Tibial nerve (tissue), 4 donors: ENCODE data around the gene AIDA.
"Not testable (repeated sequence)": the region's sequence is repeated elsewhere in the genome, so short reads cannot be mapped to it uniquely, and the experiment has no call there.

Experiments used
- EP300 ChIP-seq, 2 donors: sonication (generic); formaldehyde crosslinking; IDR thresholded peaks; one replicate each; pipeline ENCODE4 v1.6.1; 2017; ENCODE audit warnings: antibody characterized with exemption in 2 of 2, mild to moderate bottlenecking in 1 of 2
- POLR2A ChIP-seq, 2 donors: fragments of 450-650 bp; IDR thresholded peaks; one replicate each; pipeline ENCODE4 v1.6.1; 2017; ENCODE audit warnings: antibody characterized with exemption in 2 of 2, mild to moderate bottlenecking in 2 of 2, moderate library complexity in 2 of 2
- TF ChIP-seq, protein P1 (sequence below), 5 experiments: fragments of 200-600 bp in 3 of 5; fragments of 450-650 bp in 2 of 5; sonication (generic) in 3 of 5; IDR thresholded peaks; one replicate each; pipeline ENCODE4 v1.5.1; 2016 to 2019; ENCODE audit warnings: antibody characterized with exemption in 5 of 5, mild to moderate bottlenecking in 3 of 5, moderate library complexity in 2 of 5

- TF ChIP-seq, protein P1, sequence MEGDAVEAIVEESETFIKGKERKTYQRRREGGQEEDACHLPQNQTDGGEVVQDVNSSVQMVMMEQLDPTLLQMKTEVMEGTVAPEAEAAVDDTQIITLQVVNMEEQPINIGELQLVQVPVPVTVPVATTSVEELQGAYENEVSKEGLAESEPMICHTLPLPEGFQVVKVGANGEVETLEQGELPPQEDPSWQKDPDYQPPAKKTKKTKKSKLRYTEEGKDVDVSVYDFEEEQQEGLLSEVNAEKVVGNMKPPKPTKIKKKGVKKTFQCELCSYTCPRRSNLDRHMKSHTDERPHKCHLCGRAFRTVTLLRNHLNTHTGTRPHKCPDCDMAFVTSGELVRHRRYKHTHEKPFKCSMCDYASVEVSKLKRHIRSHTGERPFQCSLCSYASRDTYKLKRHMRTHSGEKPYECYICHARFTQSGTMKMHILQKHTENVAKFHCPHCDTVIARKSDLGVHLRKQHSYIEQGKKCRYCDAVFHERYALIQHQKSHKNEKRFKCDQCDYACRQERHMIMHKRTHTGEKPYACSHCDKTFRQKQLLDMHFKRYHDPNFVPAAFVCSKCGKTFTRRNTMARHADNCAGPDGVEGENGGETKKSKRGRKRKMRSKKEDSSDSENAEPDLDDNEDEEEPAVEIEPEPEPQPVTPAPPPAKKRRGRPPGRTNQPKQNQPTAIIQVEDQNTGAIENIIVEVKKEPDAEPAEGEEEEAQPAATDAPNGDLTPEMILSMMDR (IDR thresholded peaks at IDR 0.05): not testable (repeated sequence)
- not testable (repeated sequence) for TF ChIP-seq POLR2A, EP300 (IDR thresholded peaks at IDR 0.05)
Measured at GRCh38 chr1:222741630-222742457, 29.6 kb upstream of the AIDA start.
